ENCODE measurements around the gene SDC4. TPM values are rescaled to one million over a fixed set of nuclear protein-coding genes. Genes with fewer than 3 reads are reported as not detected.
A peak's percentile ranks its signal among the peaks of the same experiment; 100 is the strongest.

The SDC4 gene
- polyA plus RNA-seq, 1 donor (not counting 4 experiments of a cell fraction or from before 2014, with no cell fraction given), result 114 TPM

GRCh38 chr20:45340951-45341350 is 7.3 kb downstream of the SDC4 start:
- H3K36me3 ChIP-seq (ENCODE audit: control insufficient read depth in 2 of 2, extremely low read depth in 1 of 2, insufficient read depth in 2 of 2, low read length in 2 of 2), result peaks cover 13 to 42% of the 10 kb centered on the region in 2 experiments
- H3K4me2 ChIP-seq (ENCODE audit: control insufficient read depth, extremely low read depth, insufficient read depth, low read depth, low read length), result peak overlapping the region; percentile 4
- peak overlapping the region; percentile 99 for H3K9ac ChIP-seq (ENCODE audit: control insufficient read depth, extremely low read depth, insufficient read depth, low read length)
- DNase-seq (ENCODE audit: low read depth, low spot score), result no peak
- no peaks in the 10 kb centered on the region for H3K27me3 ChIP-seq (ENCODE audit: control insufficient read depth, extremely low read depth, insufficient read depth, low read length)
- H3K27ac ChIP-seq (ENCODE audit: control insufficient read depth, insufficient read depth, low read length), result peak overlapping the region; percentile 98
- dilution Hi-C loops (cut with MboI; ENCODE audit: extremely low pct_ligation_motif_present, low sequenced_read_pairs), result no loop called here
- H4K20me1 ChIP-seq (ENCODE audit: control insufficient read depth, extremely low read depth, insufficient read depth, low read length), result no peaks in the 10 kb centered on the region
- H3K4me3 ChIP-seq (ENCODE audit: control insufficient read depth in 2 of 3, extremely low read depth in 1 of 3, insufficient read depth in 2 of 3, low read depth in 1 of 3, low read length in 3 of 3), result no peak overlapping the region
- H3K4me1 ChIP-seq (ENCODE audit: control insufficient read depth, extremely low read depth, insufficient read depth, low read length), result peaks cover 99% of the 10 kb centered on the region
- H2AFZ ChIP-seq (ENCODE audit: control insufficient read depth, low read length), result no peak overlapping the region
- H3K79me2 ChIP-seq (ENCODE audit: control insufficient read depth, insufficient read depth, low read length), result peaks cover 84% of the 10 kb centered on the region
- H3K9me3 ChIP-seq (ENCODE audit: control insufficient read depth, low read depth, low read length), result no peaks in the 10 kb centered on the region
- peaks cover 4% of the 10 kb centered on the region for H3K9me1 ChIP-seq (ENCODE audit: control insufficient read depth, extremely low read depth, insufficient read depth, low read length)
- TF ChIP-seq CTCF (optimal IDR thresholded peaks at IDR 0.05 in 1 of 3, IDR thresholded peaks at IDR 0.05 in 1 of 3, conservative IDR thresholded peaks at IDR 0.05 in 1 of 3; ENCODE audit: extremely low read depth in 1 of 3, insufficient read depth in 2 of 3, low read length in 3 of 3), result no peak
- no peak for TF ChIP-seq EZH2 (IDR thresholded peaks at IDR 0.05; ENCODE audit: low read length)
- FAIRE-seq, result no peak

- peaks cover 19 to 48% of the 10 kb centered on the region in 2 experiments for H3K36me3 ChIP-seq (ENCODE audit: control insufficient read depth in 2 of 2, extremely low read depth in 1 of 2, insufficient read depth in 2 of 2, low read length in 2 of 2)
- no peak overlapping the region for H2AFZ ChIP-seq (ENCODE audit: control insufficient read depth, low read length)
- H3K4me3 ChIP-seq (ENCODE audit: control insufficient read depth in 2 of 3, extremely low read depth in 1 of 3, insufficient read depth in 2 of 3, low read depth in 1 of 3, low read length in 3 of 3), result no peak overlapping the region
- TF ChIP-seq CTCF (optimal IDR thresholded peaks at IDR 0.05 in 1 of 3, IDR thresholded peaks at IDR 0.05 in 1 of 3, conservative IDR thresholded peaks at IDR 0.05 in 1 of 3; ENCODE audit: extremely low read depth in 1 of 3, insufficient read depth in 2 of 3, low read length in 3 of 3), result no peak
- no peak for TF ChIP-seq EZH2 (IDR thresholded peaks at IDR 0.05; ENCODE audit: low read length)
- no peaks in the 10 kb centered on the region for H4K20me1 ChIP-seq (ENCODE audit: control insufficient read depth, extremely low read depth, insufficient read depth, low read length)
- no peaks in the 10 kb centered on the region for H3K27me3 ChIP-seq (ENCODE audit: control insufficient read depth, extremely low read depth, insufficient read depth, low read length)
- DNase-seq (ENCODE audit: low read depth, low spot score) (no peak), FAIRE-seq (no peak)
- peak overlapping the region; percentile 99 for H3K9ac ChIP-seq (ENCODE audit: control insufficient read depth, extremely low read depth, insufficient read depth, low read length)
- peaks cover 4% of the 10 kb centered on the region for H3K9me1 ChIP-seq (ENCODE audit: control insufficient read depth, extremely low read depth, insufficient read depth, low read length)
- H3K27ac ChIP-seq (ENCODE audit: control insufficient read depth, insufficient read depth, low read length), result peak overlapping the region; percentile 98
- peak overlapping the region; percentile 55 for H3K4me2 ChIP-seq (ENCODE audit: control insufficient read depth, extremely low read depth, insufficient read depth, low read depth, low read length)
- dilution Hi-C loops (cut with MboI; ENCODE audit: extremely low pct_ligation_motif_present, low sequenced_read_pairs), result no loop called here
- H3K79me2 ChIP-seq (ENCODE audit: control insufficient read depth, insufficient read depth, low read length), result peaks cover 84% of the 10 kb centered on the region
- H3K4me1 ChIP-seq (ENCODE audit: control insufficient read depth, extremely low read depth, insufficient read depth, low read length), result peaks cover 96% of the 10 kb centered on the region
- no peaks in the 10 kb centered on the region for H3K9me3 ChIP-seq (ENCODE audit: control insufficient read depth, low read depth, low read length)
These were observed 7.9 kb downstream of the SDC4 start for GRCh38 chr20:45340236-45340847.
